Measurements from ENCODE around the gene AVEN.

DNA sequence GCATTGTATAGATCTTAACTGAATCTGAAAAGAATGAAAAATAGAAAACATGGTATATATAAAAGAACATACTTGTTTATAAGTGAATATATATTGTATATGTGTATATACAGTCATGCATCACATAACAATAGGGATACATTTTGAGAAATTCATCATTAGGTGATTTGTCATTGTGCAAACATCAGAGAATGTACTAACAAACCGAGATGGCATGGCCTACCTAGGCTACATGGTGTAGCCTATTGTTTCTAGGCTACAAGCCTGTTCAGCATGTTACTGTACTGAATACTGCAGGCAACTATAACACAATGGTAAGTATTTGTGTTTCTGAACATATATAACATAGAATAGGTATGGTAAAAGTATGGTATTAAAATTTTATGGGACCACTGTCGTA is 135.3 kb downstream of the AVEN start:
- TF ChIP-seq EZH2phosphoT487 (IDR thresholded peaks at IDR 0.05; ENCODE audit: borderline replicate concordance, low read length): no peak
- TF ChIP-seq, protein P1, sequence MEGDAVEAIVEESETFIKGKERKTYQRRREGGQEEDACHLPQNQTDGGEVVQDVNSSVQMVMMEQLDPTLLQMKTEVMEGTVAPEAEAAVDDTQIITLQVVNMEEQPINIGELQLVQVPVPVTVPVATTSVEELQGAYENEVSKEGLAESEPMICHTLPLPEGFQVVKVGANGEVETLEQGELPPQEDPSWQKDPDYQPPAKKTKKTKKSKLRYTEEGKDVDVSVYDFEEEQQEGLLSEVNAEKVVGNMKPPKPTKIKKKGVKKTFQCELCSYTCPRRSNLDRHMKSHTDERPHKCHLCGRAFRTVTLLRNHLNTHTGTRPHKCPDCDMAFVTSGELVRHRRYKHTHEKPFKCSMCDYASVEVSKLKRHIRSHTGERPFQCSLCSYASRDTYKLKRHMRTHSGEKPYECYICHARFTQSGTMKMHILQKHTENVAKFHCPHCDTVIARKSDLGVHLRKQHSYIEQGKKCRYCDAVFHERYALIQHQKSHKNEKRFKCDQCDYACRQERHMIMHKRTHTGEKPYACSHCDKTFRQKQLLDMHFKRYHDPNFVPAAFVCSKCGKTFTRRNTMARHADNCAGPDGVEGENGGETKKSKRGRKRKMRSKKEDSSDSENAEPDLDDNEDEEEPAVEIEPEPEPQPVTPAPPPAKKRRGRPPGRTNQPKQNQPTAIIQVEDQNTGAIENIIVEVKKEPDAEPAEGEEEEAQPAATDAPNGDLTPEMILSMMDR (IDR thresholded peaks at IDR 0.05; ENCODE audit: low read depth, low read length, poor library complexity, severe bottlenecking): no peak
